ENCODE data around the gene RDH13. TPM values are rescaled to one million over a fixed set of nuclear protein-coding genes. Genes with fewer than 3 reads are reported as not detected.
"Not testable (repeated sequence)": the region's sequence is repeated elsewhere in the genome, so short reads cannot be mapped to it uniquely, and the experiment has no call there.

The RDH13 gene
- polyA plus RNA-seq, 1 donor = 14.6 TPM

- no peak for DNase-seq (ENCODE audit: low read depth)
Measured at GRCh38 chr19:55079400-55080038, 16.6 kb upstream of the RDH13 start.

GRCh38 chr19:55078996-55079395 is 16.0 kb upstream of the RDH13 start:
- DNase-seq (ENCODE audit: low read depth) = no peak

GRCh38 chr19:55077106-55077505 is 14.2 kb upstream of the RDH13 start:
- no peak for DNase-seq (ENCODE audit: low read depth)

- no peak for DNase-seq (ENCODE audit: low read depth)
Measured at GRCh38 chr19:55076321-55076720, 13.4 kb upstream of the RDH13 start.

- DNase-seq (ENCODE audit: low read depth) = no peak
Measured at GRCh38 chr19:55075371-55075998, 12.5 kb upstream of the RDH13 start, which contains the start of gene EPS8L1. EPS8L1 (plus strand) TSS chr19:55075869; CDS start chr19:55076445, 576 bp downstream.

- no peak for DNase-seq (ENCODE audit: low read depth)
Measured at GRCh38 chr19:55071913-55072312, 9.0 kb upstream of the RDH13 start.

GRCh38 chr19:55071129-55071502 is 8.2 kb upstream of the RDH13 start:
- no peak for DNase-seq (ENCODE audit: low read depth)

GRCh38 chr19:55070466-55071128 is 7.6 kb upstream of the RDH13 start:
- no peak for DNase-seq (ENCODE audit: low read depth)

GRCh38 chr19:55069865-55070197 is 6.9 kb upstream of the RDH13 start:
- no peak for DNase-seq (ENCODE audit: low read depth)

GRCh38 chr19:55068950-55069864 is 6.3 kb upstream of the RDH13 start:
- DNase-seq (ENCODE audit: low read depth) = no peak

GRCh38 chr19:55067869-55068268 is 4.9 kb upstream of the RDH13 start:
- no peak for DNase-seq (ENCODE audit: low read depth)

GRCh38 chr19:55066107-55066709 is 3.3 kb upstream of the RDH13 start:
- DNase-seq (ENCODE audit: low read depth) = no peak

- DNase-seq (ENCODE audit: low read depth) = not testable (repeated sequence)
Measured at GRCh38 chr19:55065516-55065915, 2.6 kb upstream of the RDH13 start.

GRCh38 chr19:55063492-55063843 is 520 bp upstream of the RDH13 start:
- DNase-seq (ENCODE audit: low read depth) = no peak

- not testable (repeated sequence) for DNase-seq (ENCODE audit: low read depth)
Measured at GRCh38 chr19:55060287-55060686, 2.7 kb downstream of the RDH13 start.

GRCh38 chr19:55058781-55059610 is 4.0 kb downstream of the RDH13 start:
- no peak for DNase-seq (ENCODE audit: low read depth)

- no peak for DNase-seq (ENCODE audit: low read depth)
Measured at GRCh38 chr19:55056827-55057226, 6.1 kb downstream of the RDH13 start.

- no peak for DNase-seq (ENCODE audit: low read depth)
Measured at GRCh38 chr19:55053735-55054134, 9.2 kb downstream of the RDH13 start.

GRCh38 chr19:55050749-55051532 is 12.0 kb downstream of the RDH13 start:
- DNase-seq (ENCODE audit: low read depth) = no peak

- no peak for DNase-seq (ENCODE audit: low read depth)
Measured at GRCh38 chr19:55048446-55048845, 14.5 kb downstream of the RDH13 start.
